Daoy (cell line): ENCODE data around the gene TRIM37. TPM values are rescaled to one million over a fixed set of nuclear protein-coding genes. Genes with fewer than 3 reads are reported as not detected.
"Not testable (repeated sequence)": the region's sequence is repeated elsewhere in the genome, so short reads cannot be mapped to it uniquely, and the experiment has no call there.

Experiments
- DNase-seq: peaks from one replicate; pipeline ENCODE4 v3.0.0-alpha.2; 2015; ENCODE audit warnings: low read depth
- total RNA-seq: library from RNA; depleted of rRNA; stranded (reverse); fragments of >200 nt; shearing (Covaris generic); gene quantifications from 2 replicates; pipeline ENCODE4 v1.2.3, GENCODE V29; 2014

The TRIM37 gene
- total RNA-seq, 1 experiment from 2014 or later = 20.9 TPM

DNA sequence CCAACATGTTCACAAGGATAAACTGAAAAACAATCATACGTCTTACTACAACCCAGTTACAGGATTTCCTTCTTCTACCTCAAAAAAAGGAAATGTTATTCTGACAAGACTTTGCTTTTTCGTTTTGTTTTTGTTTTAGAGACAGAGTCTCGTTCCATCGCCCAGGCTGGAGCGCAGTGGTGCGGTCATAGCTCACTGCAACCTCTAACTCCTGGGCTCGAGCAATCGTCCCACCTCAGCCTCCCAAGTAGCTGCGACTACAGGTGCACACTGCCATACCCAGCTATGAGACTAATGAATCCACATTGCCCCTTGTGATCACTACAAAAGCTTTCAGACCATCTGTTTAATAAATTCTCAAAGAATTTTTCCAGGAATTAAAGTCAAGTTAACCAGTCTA is 8.8 kb upstream of the TRIM37 start:
- DNase-seq = no peak

DNA sequence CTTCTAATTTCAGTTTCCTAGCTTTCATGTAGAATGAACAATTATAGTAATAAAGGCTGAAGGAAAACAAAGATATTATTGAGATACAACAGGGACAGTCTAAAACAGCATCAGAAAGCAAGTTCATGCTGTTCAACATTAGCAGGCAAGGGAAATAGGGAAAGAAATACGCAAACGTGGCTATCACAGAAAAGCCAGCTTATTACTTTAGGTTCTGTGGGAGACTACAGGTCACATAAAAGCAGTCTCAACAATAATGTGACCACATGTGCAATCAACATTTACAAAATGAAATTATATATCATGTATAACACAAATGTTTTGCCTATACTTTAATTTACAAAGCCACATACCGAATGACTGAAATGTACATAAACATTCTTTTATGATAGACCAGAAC is 4.9 kb upstream of the TRIM37 start:
- no peak for DNase-seq

DNA sequence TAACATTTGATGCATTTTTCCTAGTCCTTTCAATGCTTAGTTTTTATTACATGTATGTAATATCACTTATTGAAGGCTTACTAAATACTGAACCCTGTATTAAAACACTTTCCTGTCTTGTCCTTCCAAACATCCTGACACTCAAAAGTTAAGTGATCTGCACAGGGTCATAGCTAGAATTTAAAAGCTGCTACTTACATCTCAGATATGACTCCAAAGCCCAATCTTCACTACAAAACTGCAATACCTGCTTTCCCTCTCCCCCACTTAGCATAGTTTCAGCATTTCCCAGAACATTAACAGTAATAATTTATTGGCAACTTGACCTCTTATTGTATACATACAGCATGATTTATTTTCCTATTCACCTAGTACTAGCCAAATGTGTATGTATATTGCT is 4.3 kb upstream of the TRIM37 start:
- DNase-seq = no peak

DNA sequence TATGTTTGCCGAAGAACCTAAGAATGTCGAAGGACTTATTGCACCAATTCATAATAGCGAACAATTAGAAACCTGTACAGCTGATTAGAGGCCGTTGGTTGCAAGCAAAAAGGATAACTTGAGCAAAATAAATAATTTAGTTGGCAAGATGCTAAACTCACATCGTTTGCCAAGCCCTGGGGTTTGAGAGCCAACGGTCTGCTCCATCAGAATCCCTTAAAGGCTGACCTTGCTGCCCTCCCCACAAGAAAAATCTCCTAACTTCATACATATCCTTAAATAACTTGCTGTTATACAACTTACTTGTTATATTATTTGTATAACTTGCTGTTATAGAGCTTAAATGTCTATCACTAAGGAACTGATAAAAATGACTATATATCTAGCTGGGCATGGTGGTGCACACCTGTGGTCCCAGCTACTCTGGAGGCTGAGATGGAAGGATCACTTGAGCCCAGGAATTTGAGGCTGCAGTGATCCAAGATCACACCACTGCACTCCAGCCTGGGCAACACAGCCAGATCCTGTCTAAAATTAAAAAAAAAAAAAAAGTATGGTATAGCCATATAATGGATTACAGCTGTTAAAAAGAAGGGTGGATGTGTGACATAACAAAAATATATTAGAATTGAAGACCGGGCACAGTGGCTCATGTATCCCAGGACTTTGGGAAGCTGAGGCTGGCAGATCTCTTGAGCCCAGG is 1.9 kb upstream of the TRIM37 start:
- no peak for DNase-seq

DNA sequence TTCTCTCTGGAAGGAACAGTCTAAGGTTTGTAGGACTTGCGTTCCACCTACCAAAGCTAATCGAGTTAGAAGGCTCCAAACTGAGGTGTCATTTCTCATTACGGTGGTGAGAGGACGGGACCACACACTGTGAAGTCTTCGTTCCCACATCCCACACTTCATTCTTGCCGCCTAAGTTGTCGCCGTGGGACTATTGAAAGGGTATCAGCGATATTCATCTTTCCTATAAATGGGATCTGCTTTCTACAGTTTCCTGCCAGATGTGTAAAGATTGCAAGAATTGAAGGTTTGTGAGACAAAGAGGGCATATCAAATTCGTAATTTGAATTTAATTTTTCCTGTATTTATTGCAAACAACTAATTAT is 608 bp upstream of the TRIM37 start:
- no peak for DNase-seq

DNA sequence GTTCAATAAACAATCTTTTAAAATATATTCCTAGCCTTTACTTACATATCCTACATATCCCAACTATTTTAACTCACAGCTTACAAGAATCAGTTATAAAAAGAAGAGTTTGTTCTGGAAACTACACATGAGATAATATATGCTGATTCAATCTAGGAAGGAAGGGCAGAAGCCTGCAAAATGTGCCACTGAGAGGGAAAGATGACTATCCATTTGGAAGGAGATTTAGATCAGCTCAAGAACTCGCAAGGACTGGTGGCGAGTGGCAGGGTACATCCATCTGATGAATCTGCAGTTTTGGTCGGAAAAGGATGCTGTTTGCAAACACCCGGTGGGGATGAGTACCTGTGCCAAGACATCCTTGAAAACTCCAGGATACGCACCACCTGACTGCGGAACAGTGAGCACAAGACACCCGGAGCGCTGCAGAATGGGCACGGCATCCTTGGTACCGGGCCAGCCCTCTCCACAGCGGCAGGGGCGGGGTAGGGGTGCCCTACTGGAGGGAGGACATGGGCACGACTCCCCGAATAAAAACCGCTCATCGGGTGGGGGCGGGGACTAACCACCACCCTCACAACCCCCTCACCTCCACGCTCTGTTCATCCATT is 723 bp downstream of the TRIM37 start:
- peak; percentile 50 for DNase-seq

DNA sequence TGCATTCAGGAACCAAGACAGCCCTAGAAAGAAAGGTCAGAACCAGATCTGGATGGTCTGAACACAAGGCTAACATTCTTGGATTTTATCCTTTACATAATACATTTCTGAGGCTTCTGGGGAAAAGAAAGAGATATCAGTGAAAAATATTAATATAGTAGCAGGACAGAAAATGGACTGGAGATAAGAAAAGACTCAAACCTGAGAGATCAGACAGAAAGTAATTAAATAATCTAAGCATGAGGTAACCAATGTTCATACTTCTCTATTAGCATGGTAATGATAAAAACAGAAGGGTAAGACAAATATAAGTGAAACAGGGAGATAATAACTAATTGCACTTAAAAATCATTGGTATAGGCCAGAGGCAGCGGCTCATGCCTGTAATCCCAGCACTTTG is 5.5 kb downstream of the TRIM37 start:
- no peak for DNase-seq

DNA sequence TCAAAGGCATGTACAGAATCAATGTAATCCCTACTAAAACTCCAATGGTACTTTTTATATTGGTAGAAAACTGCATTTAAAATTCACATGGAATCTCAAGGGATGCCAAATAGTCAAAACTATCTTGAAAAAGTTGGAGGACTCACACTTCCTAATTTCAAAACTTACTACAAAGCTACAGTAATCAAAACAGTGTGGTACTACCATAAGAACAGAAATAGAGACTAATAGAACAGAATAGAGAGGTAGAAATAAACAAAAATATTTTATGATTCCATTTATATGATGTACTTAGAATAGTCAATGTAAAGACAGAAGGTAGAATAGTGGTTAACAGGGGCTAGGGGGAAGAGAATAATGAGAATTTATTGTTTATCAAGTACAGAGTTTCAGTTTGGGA is 8.8 kb downstream of the TRIM37 start:
- no peak for DNase-seq

DNA sequence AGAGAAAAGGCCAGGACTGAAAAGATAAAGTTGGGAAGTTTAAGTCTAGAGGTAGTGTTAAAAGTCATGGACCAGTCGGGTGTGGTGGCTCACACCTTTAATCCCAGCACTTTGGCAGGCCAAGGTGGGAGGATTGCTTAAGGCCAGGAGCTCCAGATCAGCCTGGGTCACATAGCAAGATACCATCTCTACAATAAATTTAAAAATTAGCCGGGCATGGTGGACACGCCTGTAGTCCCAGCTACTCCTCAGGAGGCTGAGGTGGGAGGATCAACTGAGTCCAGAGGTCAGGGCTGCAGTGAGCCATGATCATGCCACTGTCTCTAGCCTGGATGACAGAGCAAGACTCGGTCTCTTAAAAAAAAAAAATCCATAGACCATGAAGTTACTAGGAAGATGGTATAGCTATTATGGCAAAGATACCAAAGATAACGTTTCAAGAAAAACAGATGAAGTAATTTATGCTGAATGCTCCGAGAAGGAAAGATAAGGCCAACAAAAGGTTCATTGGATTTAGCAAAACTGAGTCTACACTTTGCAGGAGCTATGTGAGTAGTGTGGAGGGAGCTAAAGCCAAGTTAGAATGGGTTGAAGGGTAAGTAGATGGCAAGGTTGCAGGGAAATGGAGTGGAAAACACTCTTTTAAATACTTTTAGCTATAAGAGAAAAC is 11.7 kb downstream of the TRIM37 start:
- DNase-seq = peak; percentile 9

DNA sequence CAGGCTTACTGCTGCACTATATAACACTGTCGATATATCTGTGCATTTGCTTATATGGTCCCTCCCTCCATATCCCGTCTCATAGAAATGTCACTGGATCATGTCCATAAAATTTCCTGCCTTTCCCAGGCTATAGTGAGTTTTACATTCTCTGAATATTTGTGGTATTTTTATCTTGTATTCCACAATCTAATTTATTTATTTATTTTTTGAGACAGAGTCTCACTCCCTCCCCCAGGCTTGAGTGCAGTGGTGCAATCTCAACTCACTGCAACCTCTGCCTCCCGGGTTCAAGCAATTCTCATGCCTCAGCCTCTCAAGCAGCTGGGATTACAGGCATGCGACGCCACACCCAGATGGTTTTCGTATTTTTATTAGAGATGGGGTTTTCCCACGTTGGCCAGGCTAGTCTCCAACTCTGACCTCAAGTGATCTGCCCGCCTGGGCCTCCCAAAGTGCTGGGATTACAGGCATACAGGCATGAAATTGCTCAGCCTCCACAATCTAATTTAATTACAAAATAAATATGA is 12.9 kb downstream of the TRIM37 start:
- DNase-seq = peak; percentile 90

DNA sequence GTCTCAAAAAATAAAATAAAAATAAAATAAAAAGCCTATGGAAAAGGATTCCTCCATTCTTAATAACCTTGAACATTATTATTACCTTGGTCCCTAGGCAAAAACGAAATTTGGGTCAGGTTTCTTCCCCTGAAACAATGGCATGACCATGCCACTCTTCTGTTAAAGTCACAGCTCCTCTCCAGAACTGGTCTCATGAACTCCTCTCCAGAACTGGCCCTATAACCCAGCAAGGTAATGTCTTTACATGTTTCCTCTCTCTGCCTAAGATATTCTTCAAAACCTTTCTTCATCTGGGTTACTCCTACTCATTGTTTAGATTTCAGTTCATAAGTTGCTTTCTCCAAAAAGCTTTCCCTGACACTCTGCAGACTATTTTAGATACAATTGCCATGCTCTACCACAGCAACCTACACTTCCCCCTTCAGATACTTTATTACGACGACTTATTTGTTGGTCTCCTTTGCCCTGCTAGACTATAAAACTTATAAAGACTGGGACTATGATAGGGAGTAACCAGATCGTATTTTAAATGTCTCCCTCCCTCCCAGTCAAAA is 13.5 kb downstream of the TRIM37 start:
- DNase-seq = peak; percentile 3

DNA sequence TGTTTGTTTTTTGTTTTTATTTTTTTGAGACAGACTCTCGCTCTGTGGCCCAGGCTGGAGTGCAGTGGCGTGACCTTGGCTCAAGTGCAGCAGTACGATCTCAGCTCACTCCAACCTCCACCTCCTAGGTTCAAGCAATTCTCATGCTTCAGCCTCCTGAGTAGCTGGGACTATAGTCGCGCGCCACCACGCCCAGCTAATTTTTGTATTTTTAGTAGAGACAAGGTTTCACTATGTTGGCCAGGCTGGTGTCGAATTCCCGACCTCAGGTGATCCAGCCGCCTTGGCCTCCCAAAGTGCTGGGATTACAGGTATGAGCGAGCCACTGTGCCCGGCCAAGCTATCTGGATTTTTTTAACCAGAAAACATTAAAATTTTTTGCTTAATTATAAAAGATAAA is 16.1 kb downstream of the TRIM37 start:
- DNase-seq = not testable (repeated sequence)

DNA sequence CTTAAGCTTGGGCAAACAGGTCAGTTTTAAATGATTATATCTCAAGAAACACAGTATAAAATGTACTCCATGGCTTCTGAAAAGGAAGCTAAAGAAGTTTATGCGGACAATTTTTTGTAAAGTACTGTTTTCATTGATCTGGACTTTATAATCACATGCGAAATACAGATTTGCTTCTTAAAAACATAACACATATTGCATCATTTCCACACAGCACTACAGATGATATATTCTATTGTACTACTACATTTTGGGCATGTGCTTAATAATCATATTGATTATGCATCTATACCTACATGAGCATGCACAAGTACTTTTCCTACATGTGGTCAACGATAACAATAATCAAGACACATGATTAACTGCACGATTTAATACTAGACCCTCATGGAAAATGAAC is 22.5 kb downstream of the TRIM37 start:
- no peak for DNase-seq

DNA sequence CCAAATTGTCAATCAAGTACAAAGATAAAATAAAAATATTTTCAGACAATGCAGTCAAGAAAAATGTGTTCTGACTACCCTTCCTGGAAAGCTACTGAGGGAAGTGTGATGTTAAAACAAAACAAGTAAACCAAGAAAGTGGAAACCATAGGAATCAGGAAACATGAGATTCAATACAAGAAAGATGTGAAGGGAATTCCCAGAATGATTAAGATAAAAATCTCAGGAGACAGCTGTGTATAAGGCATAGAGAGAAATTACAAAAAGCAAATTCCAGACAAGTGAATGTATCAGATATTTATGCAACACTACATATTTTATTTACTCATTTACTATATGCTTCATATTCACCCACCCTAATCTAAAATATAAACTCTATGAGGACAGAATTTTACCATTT is 32.2 kb downstream of the TRIM37 start:
- DNase-seq = no peak

DNA sequence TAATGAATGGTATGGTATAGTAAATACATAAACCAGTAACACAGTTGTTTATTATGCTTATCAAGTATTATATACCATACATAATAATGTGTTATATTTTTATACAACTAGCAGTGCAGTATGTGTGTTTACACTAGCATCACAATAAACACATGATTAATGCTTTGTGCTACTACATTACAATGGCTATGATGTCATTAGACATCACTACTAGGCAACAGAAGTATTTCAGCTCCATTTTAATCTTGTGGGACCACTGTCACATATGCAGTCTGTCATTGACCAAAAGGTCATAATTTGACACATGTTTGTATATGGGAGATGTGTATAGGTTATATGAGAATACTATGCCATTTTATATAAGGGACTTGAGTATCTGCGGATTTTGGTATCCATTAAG is 32.7 kb downstream of the TRIM37 start:
- no peak for DNase-seq

DNA sequence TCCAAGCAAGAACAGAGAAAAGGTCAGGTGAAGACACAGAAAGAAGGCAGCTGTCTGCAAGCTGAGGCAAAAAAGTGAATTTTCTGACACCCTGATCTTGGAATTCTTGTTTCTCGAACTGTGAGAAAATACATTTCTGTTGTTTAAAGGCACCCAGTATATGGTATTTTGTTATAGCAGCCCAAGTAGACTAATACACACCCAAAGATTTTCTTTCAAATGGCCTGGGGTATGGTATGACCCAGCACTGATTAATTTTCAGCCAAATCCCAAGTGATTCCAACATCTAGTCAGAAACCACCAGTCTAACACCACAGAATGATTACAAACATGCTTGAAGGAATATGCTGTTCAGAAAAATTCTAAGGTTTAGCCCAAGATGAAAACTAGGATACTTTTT is 36.8 kb downstream of the TRIM37 start:
- DNase-seq = no peak

DNA sequence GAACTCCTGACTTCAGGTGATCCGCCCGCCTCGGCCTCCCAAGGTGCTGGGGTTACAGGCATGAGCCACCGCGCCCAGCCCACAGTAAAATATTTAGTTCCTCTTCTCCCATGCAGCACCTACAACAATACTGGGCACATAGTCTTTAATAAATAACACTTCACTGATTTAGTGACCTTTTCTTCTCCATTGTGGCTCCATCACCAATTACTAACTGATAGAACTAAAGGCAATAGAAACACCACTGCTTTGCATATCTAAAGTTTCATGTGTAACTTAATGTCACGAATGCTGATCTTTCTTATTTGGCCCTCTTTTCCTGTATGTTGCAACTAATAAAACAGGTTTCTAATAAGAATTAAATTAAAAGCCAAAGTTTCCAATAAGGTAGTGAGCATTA is 38.9 kb downstream of the TRIM37 start:
- DNase-seq = no peak

DNA sequence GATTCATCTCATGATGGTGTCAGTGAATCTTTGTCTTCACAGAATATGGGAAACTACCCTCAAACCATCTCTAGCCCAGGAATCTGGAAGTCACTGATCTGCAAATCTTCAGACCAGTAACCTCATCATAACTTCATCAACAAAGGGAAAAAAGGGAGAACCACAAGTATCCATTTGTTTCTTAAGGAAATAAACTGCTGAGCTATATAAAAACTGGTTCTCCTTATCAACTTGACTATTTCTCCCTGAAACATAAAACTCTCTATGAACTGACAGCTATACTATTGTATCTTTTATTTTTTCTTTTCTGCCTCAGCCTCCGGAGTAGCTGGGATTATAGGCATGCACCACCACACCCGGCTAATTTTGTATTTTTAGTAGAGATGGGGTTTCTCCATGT is 39.3 kb downstream of the TRIM37 start:
- DNase-seq = no peak

DNA sequence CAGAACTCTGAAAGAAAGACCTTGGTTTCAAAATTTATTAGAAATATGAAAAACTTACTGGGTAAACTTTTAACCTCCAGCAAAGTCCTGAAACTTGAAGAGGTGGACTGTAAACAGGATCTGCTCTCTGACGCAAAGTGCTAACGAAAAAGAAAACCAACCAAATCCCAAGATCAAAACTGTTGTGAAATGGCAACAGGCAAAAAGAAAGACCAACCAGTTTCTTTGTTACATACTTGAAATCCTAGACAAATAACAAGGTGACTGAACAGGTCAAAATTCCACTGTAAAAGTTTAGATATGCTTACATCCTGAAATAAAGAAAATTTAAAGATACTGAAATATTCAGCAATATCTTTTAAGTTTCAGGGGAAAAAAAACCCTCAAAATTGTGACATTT is 44.2 kb downstream of the TRIM37 start:
- DNase-seq = no peak

DNA sequence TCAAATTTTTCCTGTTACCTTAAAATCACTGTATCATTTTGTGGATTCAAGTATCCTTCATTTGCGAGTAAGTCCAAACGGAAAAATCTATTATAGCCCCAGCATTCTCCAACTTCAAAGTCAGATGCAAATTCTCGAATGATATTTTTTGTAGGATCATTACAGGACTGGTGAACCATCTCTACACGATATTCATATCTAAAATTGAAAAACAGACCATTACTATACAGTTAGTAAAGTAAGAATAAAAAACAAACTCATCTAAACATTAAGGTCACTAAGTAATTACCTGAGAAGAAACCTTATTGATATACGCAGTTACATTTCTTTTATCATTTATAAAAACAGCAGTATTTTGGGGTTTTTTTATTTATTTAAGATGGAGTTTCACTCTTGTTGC is 49.8 kb downstream of the TRIM37 start:
- DNase-seq = no peak

DNA sequence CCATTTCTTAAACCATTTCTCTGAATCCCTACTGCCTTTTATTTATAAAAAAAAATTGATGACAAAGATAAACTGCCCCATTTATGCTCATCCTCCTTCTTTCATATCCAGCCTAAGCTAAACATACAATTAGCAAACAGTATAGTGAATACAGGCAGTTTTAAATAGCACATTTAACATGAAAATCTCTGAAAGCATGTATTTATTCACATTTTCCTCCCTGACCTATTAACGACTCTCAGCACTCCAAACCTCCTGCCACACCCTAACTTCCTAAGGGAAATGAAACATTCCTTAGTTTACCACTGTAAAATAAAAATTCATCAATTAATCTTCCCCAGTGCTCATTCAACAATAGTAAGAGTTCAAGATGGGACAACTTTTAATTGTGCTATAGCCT is 56.9 kb downstream of the TRIM37 start:
- DNase-seq = no peak

DNA sequence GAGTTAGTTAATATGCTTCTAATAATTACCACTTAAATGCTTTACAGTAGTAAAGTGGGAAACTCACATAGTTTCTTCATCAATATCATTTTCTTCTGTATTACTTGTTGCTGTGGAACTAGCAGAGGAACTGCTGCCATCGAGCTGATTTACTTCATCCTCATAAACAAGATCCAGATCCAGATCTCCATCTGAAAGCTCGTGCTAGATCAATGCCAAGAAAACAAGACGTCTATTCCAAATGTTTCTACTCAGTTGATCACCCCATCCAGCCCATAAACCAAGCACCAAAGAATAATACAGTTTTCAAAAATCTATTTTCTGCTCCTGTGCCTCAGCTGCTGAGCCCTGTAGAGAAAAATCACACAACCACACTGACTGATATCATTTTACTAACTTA is 59.1 kb downstream of the TRIM37 start:
- no peak for DNase-seq

DNA sequence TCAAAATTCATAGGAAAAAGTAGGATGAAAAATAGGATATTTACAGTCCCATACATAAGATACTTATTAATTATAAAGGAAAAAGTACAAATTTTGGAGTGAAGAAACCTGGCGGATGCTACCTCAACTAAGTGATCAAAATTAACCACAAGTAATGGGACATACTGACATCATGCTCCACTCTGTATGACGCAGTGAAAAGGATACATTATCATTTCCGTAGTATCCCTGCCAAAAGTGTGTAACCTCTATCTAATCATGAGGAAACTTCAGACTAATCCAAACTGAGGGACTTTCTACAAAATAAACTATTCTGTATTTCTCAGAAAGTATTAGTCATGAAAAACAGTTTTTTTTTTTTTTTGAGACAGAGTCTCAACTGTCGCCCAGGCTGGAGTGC is 60.5 kb downstream of the TRIM37 start:
- no peak for DNase-seq
